Hypothalamus (tissue), 51 donors: ENCODE data around the gene SARS2.
A peak's percentile ranks its signal among the peaks of the same experiment; 100 is the strongest.
"Not testable (repeated sequence)": the region's sequence is repeated elsewhere in the genome, so short reads cannot be mapped to it uniquely, and the experiment has no call there.

ENCODE experiments used
- DNase-seq, 51 donors: peaks; one replicate each; lab custom pipeline; 2025; lab: John Stamatoyannopoulos, UW

The SARS2 gene, protein sequence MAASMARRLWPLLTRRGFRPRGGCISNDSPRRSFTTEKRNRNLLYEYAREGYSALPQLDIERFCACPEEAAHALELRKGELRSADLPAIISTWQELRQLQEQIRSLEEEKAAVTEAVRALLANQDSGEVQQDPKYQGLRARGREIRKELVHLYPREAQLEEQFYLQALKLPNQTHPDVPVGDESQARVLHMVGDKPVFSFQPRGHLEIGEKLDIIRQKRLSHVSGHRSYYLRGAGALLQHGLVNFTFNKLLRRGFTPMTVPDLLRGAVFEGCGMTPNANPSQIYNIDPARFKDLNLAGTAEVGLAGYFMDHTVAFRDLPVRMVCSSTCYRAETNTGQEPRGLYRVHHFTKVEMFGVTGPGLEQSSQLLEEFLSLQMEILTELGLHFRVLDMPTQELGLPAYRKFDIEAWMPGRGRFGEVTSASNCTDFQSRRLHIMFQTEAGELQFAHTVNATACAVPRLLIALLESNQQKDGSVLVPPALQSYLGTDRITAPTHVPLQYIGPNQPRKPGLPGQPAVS

DNA sequence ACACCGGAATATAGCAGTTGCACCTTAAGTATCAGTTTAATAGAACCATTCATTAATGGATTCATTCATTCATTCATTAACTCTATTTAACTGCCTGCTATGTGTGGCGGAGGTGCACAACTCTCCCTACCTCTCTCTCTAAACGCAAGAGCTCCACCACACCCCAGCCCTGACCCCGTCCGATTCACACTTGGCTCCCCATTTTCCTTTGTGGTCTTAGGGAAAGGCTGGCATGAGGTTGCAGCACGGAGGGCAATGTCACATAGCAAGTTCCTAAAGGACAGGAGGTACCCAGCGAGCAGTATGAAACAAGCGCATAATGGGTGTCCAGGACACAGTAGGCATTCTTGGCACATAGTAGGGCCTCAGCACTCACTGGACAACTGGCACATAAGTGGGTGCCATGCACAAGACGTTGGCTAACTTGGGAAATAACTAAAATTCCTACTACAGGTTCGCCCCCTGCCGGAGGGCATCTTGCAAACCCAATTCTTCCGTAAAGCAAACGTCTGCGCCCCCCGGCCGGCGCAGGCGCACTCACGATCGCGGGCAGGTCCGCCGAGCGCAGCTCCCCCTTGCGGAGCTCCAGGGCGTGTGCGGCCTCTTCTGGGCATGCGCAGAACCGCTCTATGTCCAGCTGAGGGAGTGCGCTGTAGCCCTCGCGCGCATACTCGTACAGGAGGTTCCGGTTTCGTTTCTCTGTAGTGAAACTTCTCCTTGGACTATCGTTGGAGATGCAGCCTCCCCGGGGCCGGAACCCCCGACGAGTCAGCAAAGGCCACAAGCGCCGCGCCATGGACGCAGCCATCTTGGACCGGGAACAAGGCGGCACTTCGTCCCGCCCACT, at the start of gene SARS2:
SARS2 (minus strand) TSS at position 835 of the 847 bp plus-strand sequence; CDS start at position 808, 27 bp downstream.
- DNase-seq = peak; percentile 82 to 100 (median 95)

DNA sequence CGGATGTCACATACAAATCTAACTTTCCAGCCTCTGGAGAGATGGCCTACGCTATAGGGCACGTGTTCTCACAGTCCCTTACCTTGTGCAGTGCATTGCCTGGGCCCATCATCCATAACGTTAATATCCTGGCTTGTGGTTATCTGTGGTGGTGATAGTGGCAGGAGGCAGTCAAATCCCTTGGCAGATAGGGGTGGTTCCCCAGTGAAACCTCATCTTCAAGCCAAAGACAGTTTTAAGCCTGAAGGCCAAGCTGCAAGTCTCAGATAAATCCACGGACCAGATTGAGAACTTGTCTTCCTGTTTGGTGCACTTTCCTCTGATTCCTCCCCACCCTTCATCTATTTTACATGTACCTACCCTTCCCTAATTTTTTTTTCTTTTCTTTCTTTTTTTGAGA, 49.2 kb upstream of the SARS2 start:
- no peak for DNase-seq

DNA sequence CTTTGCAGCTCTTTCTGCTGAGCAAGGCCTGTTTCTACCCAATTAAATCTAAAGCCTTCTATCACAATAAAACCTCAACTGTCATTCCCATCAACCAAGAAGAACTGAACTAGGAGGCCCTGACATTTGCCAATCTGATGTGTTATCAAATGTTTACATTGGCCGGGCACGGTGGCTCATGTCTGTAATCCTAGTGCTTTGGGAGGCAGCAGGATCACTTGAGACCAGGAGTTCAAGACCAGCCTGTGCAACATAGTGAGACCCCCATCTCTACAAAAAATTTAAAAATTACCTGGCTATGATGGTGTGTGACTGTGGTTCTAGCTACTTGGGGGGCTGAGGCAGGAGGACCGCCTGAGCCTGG, 47.7 kb upstream of the SARS2 start:
- no peak for DNase-seq

- peak in 1 of 51 donors; percentile 34 for DNase-seq
These were observed 47.1 kb upstream of the SARS2 start for GRCh38 chr19:38977445-38978325.

DNA sequence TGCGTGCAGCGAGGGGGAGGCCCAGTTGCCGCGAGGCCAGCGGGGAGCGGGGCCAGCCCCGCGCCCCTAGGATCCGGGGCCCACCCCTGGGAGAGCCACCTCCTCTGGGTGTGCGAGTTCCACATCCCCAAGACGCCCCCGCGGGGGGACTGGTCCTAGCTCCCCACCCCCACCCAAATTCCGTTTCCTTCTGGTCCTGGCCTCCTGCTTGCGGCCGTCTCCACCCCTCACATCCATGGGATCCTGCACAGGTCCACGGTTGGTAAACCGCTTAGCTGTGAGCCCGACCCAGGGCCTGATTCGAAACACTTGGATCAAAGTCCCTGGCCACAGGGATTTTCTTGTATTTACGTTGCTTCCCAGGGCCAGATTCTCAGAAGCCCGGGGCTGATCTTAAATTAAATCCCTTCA, 45.3 kb upstream of the SARS2 start:
- peak in 11 of 51 donors; percentile 5 to 49 (median 31) for DNase-seq

DNA sequence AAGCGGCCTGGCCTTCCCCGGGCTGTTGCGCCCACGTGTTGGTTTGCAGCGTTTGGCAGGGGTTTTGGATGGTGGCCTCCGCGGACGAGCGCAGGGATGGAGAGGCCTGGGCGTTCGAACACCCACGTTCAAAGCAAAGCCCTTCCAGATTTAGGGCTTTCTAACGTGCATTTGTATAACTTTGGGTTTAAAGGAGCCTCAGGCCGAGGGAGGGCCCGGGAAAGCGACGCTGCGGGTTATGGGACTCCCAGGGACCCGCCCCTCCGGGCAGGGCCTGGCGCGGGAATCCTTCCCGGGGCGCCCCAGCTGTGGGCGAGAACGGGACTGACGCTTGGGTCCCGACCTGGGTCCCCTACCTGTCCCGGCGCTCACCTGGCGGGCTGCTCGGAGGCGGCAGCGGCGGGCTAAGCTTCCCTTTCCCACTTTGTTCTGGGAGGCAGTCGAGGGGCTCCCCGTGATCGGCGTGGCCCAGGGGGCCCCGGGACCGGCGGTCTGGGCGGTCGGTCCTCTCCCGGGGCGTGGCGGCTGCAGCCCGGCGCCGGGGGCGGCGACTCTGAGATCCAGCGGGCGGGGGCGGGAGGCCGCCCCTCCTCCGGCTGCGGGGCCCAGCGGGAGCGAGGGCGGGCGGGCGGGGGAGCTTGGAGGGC, 44.8 kb upstream of the SARS2 start, which contains the start of gene FBXO17:
FBXO17 (minus strand) TSS at position 529 of the 647 bp plus-strand sequence. CDS start 25,423 bp downstream, outside the sequence.
- DNase-seq = peak in 38 of 51 donors; percentile 3 to 59 (median 24)

- no peak for DNase-seq
These were observed 44.2 kb upstream of the SARS2 start for GRCh38 chr19:38974624-38975213.

- no peak for DNase-seq
These were observed 41.1 kb upstream of the SARS2 start for GRCh38 chr19:38971672-38972071.

DNA sequence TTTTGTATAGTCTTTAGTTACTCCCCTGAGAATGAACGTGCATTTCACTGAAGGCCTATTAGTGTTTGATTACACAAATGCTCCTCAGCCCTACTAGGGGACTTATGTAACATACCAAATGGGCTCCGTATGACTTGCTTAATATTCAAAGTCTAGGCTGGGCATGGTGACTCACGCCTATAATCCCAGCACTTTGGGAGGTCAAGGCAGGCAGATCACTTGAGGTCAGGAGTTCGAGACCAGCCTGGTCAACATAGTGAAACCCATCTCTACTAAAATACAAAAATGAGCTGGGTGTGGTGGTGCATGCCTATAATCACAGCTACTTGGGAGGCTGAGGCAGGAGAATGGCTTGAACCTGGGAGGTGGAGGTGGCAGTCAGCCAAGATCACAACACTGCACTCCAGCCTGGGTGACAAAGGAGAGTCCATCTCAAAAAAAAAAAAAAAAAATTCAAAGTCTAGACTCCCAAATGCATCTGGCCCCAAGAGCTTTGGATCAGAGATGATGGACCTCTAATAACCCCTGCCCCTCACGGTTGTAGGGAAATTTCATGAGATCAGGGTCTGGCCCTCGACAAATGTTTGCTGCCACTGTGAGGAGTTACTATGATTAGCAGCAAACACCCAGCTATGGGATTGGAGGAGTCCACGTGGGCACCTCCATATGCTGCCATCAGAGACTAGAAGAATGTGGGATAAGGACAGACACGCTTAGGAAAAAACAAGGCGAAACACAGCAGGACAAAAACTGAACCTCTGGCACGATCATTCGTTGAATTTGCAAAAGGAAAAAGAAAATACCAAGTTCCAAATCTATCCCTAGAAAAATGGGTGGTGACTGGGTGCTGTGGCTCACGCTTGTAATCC, 40.3 kb upstream of the SARS2 start:
- peak in 1 of 51 donors; percentile 5 for DNase-seq

- not testable (repeated sequence) for DNase-seq
These were observed 35.6 kb upstream of the SARS2 start for GRCh38 chr19:38966149-38966548.

DNA sequence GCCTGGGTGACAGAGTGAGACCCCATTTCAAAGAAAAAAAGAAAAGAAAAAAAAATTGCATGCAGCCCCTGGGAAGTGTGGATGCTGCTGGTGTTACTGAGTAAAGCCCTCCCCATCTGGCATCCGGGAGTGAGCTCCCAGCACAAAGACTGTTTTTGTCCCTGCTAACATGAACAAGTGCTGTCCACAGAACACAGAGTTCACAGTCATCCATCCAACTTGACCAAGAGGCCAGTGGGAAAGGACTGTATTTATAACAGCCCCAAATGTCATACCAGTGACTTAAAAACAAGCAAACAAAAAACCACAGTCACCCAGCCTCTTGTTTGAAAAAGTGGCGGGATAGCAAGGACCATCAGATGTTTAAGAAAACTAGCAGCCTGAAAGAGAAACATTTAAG, 34.2 kb upstream of the SARS2 start:
- no peak for DNase-seq

GRCh38 chr19:38959618-38960017, 29.1 kb upstream of the SARS2 start:
- DNase-seq = no peak

GRCh38 chr19:38958301-38958700, 27.7 kb upstream of the SARS2 start:
- DNase-seq = no peak

DNA sequence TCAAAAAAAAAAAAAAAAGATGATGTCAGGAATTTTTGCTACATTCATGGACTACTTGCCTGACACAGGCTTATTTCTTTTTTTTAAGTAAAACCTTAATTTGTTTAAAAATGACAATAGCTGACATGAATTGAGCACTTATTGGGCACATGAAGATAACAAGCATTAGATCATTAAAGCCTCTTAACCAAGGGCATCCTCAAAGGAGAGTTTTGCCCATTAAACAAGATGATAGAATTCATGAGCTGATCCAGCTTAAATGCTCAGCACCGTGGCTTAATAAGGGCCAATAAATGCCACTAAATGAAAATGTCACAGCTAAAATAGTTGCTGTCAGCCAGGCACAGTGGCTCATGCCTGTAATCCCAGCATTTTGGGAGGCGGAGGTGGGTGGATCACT, 25.7 kb upstream of the SARS2 start:
- DNase-seq = no peak

- peak in 1 of 51 donors; percentile 5 for DNase-seq
These were observed 23.1 kb upstream of the SARS2 start for GRCh38 chr19:38953677-38954076.

GRCh38 chr19:38952395-38953165, 22.0 kb upstream of the SARS2 start:
- peak in 5 of 51 donors; percentile 5 to 15 (median 7) for DNase-seq

DNA sequence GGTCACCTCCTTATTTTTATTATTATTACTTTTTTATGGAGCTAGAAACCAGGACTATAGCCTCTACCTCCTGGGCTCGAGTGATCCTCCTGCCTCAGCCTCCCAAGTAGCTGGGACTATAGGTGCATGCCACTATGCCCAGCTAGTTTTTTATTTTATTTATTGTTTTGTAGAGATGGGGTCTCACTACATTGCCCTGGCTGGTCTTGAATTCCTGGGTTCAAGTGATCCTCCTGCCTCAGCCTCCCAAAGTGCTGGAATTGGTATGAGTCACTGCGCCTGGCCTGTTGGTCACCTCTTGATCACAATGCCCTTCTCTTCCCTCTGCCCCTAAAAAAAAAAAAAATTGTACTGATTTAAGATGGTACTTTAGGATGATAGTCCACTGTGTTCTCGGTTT, 20.6 kb upstream of the SARS2 start:
- DNase-seq = no peak
